SK-N-SH treated with all-trans-retinoic acid at 6 μM for 48 hours (cell line): ENCODE data around the gene HS3ST3A1.

Source experiments
- ATAC-seq: fragments of 200-7000 bp; cut with Tn5 transposase; 3 replicates; pipeline ENCODE4 v1.9.1; 2020; ENCODE audit warnings: mild to moderate bottlenecking, moderate library complexity
- BACH2 ChIP-seq: fragments of 250-450 bp; sonication (Bioruptor Pico); IDR thresholded peaks from 2 replicates; pipeline ENCODE4 v1.9.0; 2021; ENCODE audit warnings: mild to moderate bottlenecking, borderline replicate concordance
- CREB5 ChIP-seq: fragments of 250-450 bp; sonication (Bioruptor Pico); IDR thresholded peaks from 2 replicates; pipeline ENCODE4 v1.5.1; 2020; ENCODE audit warnings: low read depth, mild to moderate bottlenecking, moderate library complexity
- CSRNP3 ChIP-seq: fragments of 250-450 bp; sonication (Bioruptor Pico); IDR thresholded peaks from 2 replicates; pipeline ENCODE4 v1.5.1; 2021; ENCODE audit warnings: mild to moderate bottlenecking, moderate library complexity
- GLIS3 ChIP-seq: fragments of 250-450 bp; sonication (Bioruptor Pico); IDR thresholded peaks from 2 replicates; pipeline ENCODE4 v1.5.0; 2020; ENCODE audit warnings: mild to moderate bottlenecking, moderate library complexity
- OSR1 ChIP-seq: fragments of 250-450 bp; sonication (Bioruptor Pico); IDR thresholded peaks from 2 replicates; pipeline ENCODE4 v1.8.0; 2022; ENCODE audit warnings: moderate library complexity, mild to moderate bottlenecking, inconsistent platforms
- PATZ1 ChIP-seq: fragments of 250-450 bp; sonication (Bioruptor Pico); IDR thresholded peaks from 2 replicates; pipeline ENCODE4 v1.8.0; 2020; ENCODE audit warnings: mild to moderate bottlenecking, moderate library complexity, borderline replicate concordance
- PPARA ChIP-seq: fragments of 250-450 bp; sonication (Bioruptor Pico); IDR thresholded peaks from 2 replicates; pipeline ENCODE4 v1.5.0; 2020; ENCODE audit warnings: mild to moderate bottlenecking, borderline replicate concordance
- RARB ChIP-seq: fragments of 250-450 bp; sonication (Bioruptor Pico); IDR thresholded peaks from 2 replicates; pipeline ENCODE4 v1.8.0; 2021; ENCODE audit warnings: mild to moderate bottlenecking, moderate library complexity
- SNAI2 ChIP-seq: fragments of 250-450 bp; sonication (Bioruptor Pico); IDR thresholded peaks from 2 replicates; pipeline ENCODE4 v1.5.0; 2020; ENCODE audit warnings: mild to moderate bottlenecking, moderate library complexity
- TOX ChIP-seq: fragments of 250-450 bp; sonication (Bioruptor Pico); IDR thresholded peaks from 2 replicates; pipeline ENCODE4 v1.8.0; 2021; ENCODE audit warnings: mild to moderate bottlenecking, moderate library complexity, borderline replicate concordance
- ZC3H10 ChIP-seq: fragments of 250-450 bp; sonication (Bioruptor Pico); IDR thresholded peaks from 2 replicates; pipeline ENCODE4 v1.5.1; 2021; ENCODE audit warnings: mild to moderate bottlenecking, moderate library complexity
- ZFP3 ChIP-seq: fragments of 250-450 bp; sonication (Bioruptor Pico); IDR thresholded peaks from 2 replicates; pipeline ENCODE4 v1.5.0; 2020; ENCODE audit warnings: mild to moderate bottlenecking, moderate library complexity
- ZFP30 ChIP-seq: fragments of 450-650 bp; formaldehyde crosslinking; IDR thresholded peaks from 2 replicates; pipeline ENCODE4 v1.5.0; 2022; ENCODE audit warnings: mild to moderate bottlenecking, moderate library complexity
- ZNF565 ChIP-seq: fragments of 450-650 bp; formaldehyde crosslinking; conservative IDR thresholded peaks from 2 replicates; pipeline ENCODE4 v1.5.0; 2020; ENCODE audit warnings: low read depth, mild to moderate bottlenecking, moderate library complexity
- ZNF70 ChIP-seq: fragments of 450-650 bp; formaldehyde crosslinking; IDR thresholded peaks from 2 replicates; pipeline ENCODE4 v1.5.0; 2020; ENCODE audit warnings: mild to moderate bottlenecking, moderate library complexity

The HS3ST3A1 gene

GRCh38 chr17:13465678-13466077 is 136.1 kb downstream of the HS3ST3A1 start:
- ATAC-seq, result no peak

DNA sequence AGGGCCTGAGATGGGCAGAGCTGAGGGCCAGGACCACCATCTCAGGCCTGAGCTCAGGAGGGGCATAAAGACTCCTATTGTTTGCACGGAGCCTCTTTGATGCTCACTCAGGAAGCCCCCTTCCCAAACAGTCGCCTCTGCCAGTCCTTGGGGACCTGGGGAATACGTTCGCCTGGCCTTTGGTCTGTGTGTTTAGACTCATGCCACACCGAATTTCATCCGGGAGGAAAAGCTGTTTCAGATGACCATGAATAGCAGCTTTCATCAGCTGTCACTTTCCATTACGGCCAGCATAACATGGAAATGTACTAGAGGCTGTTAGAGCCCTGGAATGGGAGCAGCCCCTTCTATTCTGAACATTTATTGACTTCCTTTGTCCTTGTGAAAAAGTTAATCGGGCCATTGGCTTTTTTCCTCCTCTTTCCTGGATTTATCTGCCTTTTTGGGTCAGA is 139.0 kb downstream of the HS3ST3A1 start:
- TF ChIP-seq BACH2, result no peak
- no peak for TF ChIP-seq SNAI2
- no peak for TF ChIP-seq PPARA (CRISPR knock-in tag)
- TF ChIP-seq ZFP30, result no peak
- no peak for TF ChIP-seq CREB5
- TF ChIP-seq PATZ1, result no peak
- TF ChIP-seq RARB, result no peak
- TF ChIP-seq ZNF70 (CRISPR knock-in tag), result no peak
- no peak for ATAC-seq

More at GRCh38 chr17:13465678-13466077, 136.1 kb downstream of the HS3ST3A1 start:
- TF ChIP-seq CSRNP3 (CRISPR knock-in tag) (no peak), PPARA (CRISPR knock-in tag) (no peak), ZC3H10 (CRISPR knock-in tag) (no peak), PATZ1 (no peak), GLIS3 (CRISPR knock-in tag) (no peak), ZFP3 (CRISPR knock-in tag) (no peak), ZNF565 (CRISPR knock-in tag) (no peak)

DNA sequence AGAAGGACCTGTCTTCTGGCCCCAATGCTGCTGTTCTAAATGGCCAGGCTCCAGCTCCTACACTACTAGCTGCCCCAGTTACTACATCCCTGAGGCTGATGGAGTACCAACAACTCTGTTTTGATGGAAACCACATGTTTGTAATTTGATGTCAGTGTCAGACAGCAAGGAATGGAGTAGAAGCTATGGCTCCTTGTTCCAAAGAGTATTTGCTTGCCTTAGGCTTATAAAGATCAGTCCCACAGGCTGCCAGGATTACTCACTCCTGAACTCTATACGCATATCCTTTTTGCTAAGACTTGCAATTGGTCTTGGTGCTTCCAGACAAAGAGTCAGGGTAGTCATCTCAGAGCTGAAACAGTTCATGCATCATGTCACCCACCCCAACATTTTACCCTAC is 139.6 kb downstream of the HS3ST3A1 start:
- TF ChIP-seq OSR1 (CRISPR knock-in tag) (no peak), ZFP3 (CRISPR knock-in tag) (no peak), ZNF565 (CRISPR knock-in tag) (no peak), TOX (CRISPR knock-in tag) (no peak), BACH2 (no peak)

GRCh38 chr17:13460261-13461000 is 141.3 kb downstream of the HS3ST3A1 start:
- no peak for TF ChIP-seq SNAI2
- TF ChIP-seq, all 23 proteins: peak for 0
- no peak for ATAC-seq

More for the DNA sequence above, 139.6 kb downstream of the HS3ST3A1 start:
- ATAC-seq, result peak; percentile 59

- no peak for ATAC-seq
These were observed 143.9 kb downstream of the HS3ST3A1 start for GRCh38 chr17:13457783-13458182.

More at GRCh38 chr17:13457783-13458182, 143.9 kb downstream of the HS3ST3A1 start:
- TF ChIP-seq OSR1 (CRISPR knock-in tag), result no peak
- TF ChIP-seq BACH2, result no peak
- no peak for TF ChIP-seq ZNF565 (CRISPR knock-in tag)
- TF ChIP-seq, all 23 proteins: peak for 0
